H9 (cell line): ENCODE results near the gene CTSL. TPM values are rescaled to one million over a fixed set of nuclear protein-coding genes. Genes with fewer than 3 reads are reported as not detected.

Source experiments
- DNase-seq: peaks from one replicate; pipeline ENCODE4 v3.0.0-alpha.2; 2017
- H2AFZ ChIP-seq: one replicate; pipeline ENCODE4 v1.6.1; 2013; ENCODE audit warnings: mild to moderate bottlenecking, low read length, control low read depth, moderate library complexity
- H2AK5ac ChIP-seq: 2 replicates; pipeline ENCODE4 v1.6.1; 2013; ENCODE audit warnings: low read length, control low read depth, mixed read lengths; ENCODE audit not compliant: insufficient read length
- H2BK120ac ChIP-seq: one replicate; pipeline ENCODE4 v1.6.1; 2013; ENCODE audit warnings: low read depth, mild to moderate bottlenecking, low read length, control low read depth, inconsistent platforms; ENCODE audit not compliant: poor library complexity, severe bottlenecking
- H2BK12ac ChIP-seq: 2 replicates; pipeline ENCODE4 v1.6.1; 2013; ENCODE audit warnings: low read length, control low read depth, mixed read lengths, low read depth; ENCODE audit not compliant: insufficient read length
- H2BK15ac ChIP-seq: 2 replicates; pipeline ENCODE4 v1.6.1; 2013; ENCODE audit warnings: low read depth, low read length, control low read depth
- H2BK20ac ChIP-seq: one replicate; pipeline ENCODE4 v1.6.1; 2013; ENCODE audit warnings: low read depth, mild to moderate bottlenecking, low read length, control low read depth, inconsistent platforms; ENCODE audit not compliant: poor library complexity, severe bottlenecking
- H2BK5ac ChIP-seq: 2 replicates; pipeline ENCODE4 v1.6.1; 2013; ENCODE audit warnings: low read length, control low read depth, mixed read lengths; ENCODE audit not compliant: insufficient read length
- H3K14ac ChIP-seq: 2 replicates; pipeline ENCODE4 v1.6.1; 2013; ENCODE audit warnings: low read length, control low read depth; ENCODE audit not compliant: insufficient read depth
- H3K18ac ChIP-seq: 2 replicates; pipeline ENCODE4 v1.6.1; 2013; ENCODE audit warnings: low read depth, mild to moderate bottlenecking, mixed read lengths, low read length, control low read depth; ENCODE audit not compliant: insufficient read length
- H3K23ac ChIP-seq: 2 replicates; pipeline ENCODE4 v1.6.1; 2013; ENCODE audit warnings: low read length, control low read depth, mixed read lengths, low read depth; ENCODE audit not compliant: insufficient read length
- H3K23me2 ChIP-seq: 2 replicates; pipeline ENCODE4 v1.6.1; 2013; ENCODE audit warnings: low read depth, mild to moderate bottlenecking, mixed read lengths, low read length, control low read depth; ENCODE audit not compliant: insufficient read length, poor library complexity, severe bottlenecking
- H3K27ac ChIP-seq: 2 replicates; pipeline ENCODE4 v1.5.1; 2013; ENCODE audit warnings: low read length, control low read depth, mixed read lengths, low read depth; ENCODE audit not compliant: insufficient read length
- H3K27me3 ChIP-seq: 2 replicates; pipeline ENCODE4 v1.6.1; 2013; ENCODE audit warnings: low read length, control low read depth, inconsistent platforms; ENCODE audit not compliant: insufficient read depth
- H3K4ac ChIP-seq: 2 replicates; pipeline ENCODE4 v1.6.1; 2013; ENCODE audit warnings: low read depth, mild to moderate bottlenecking, control low read depth, inconsistent platforms, low read length, moderate library complexity
- H3K4me1 ChIP-seq: 2 replicates; pipeline ENCODE4 v1.6.1; 2013; ENCODE audit warnings: low read length, control low read depth, inconsistent platforms; ENCODE audit not compliant: insufficient read depth
- H3K4me2 ChIP-seq: 2 replicates; pipeline ENCODE4 v1.6.1; 2013; ENCODE audit warnings: low read length, control low read depth, mixed read lengths; ENCODE audit not compliant: insufficient read length, insufficient read depth
- H3K56ac ChIP-seq: 2 replicates; pipeline ENCODE4 v1.6.1; 2013; ENCODE audit warnings: low read depth, mild to moderate bottlenecking, mixed read lengths, low read length, control low read depth; ENCODE audit not compliant: insufficient read length
- H3K79me1 ChIP-seq: 2 replicates; pipeline ENCODE4 v1.6.1; 2013; ENCODE audit warnings: low read depth, mild to moderate bottlenecking, moderate library complexity, low read length, control low read depth, inconsistent platforms; ENCODE audit not compliant: insufficient read depth, poor library complexity, severe bottlenecking
- H3K79me2 ChIP-seq: 2 replicates; pipeline ENCODE4 v1.6.1; 2013; ENCODE audit warnings: low read length, control low read depth, inconsistent platforms; ENCODE audit not compliant: insufficient read depth
- H3K9ac ChIP-seq: 2 replicates; pipeline ENCODE4 v1.6.1; 2013; ENCODE audit warnings: low read length, control low read depth, mixed read lengths; ENCODE audit not compliant: insufficient read length; ENCODE audit errors: extremely low read depth
- H3K9me3 ChIP-seq: one replicate; pipeline ENCODE4 v1.6.1; 2013; ENCODE audit warnings: low read depth, low read length, inconsistent platforms; ENCODE audit not compliant: control insufficient read depth
- H3T11ph ChIP-seq: one replicate; pipeline ENCODE4 v1.6.1; 2013; ENCODE audit warnings: mild to moderate bottlenecking, low read length, control low read depth, inconsistent platforms
- H4K20me1 ChIP-seq: one replicate; pipeline ENCODE4 v1.6.1; 2013; ENCODE audit not compliant: control insufficient read depth, insufficient read length, insufficient read depth
- H4K5ac ChIP-seq: 2 replicates; pipeline ENCODE4 v1.6.1; 2013; ENCODE audit warnings: low read depth, mild to moderate bottlenecking, mixed read lengths, low read length, control low read depth; ENCODE audit not compliant: insufficient read length
- H4K8ac ChIP-seq: replicated peaks from 2 replicates; pipeline ENCODE4 v1.6.1; 2013; ENCODE audit warnings: low read length, control low read depth, mixed read lengths, low read depth; ENCODE audit not compliant: insufficient read length
- H4K91ac ChIP-seq: 2 replicates; pipeline ENCODE4 v1.6.1; 2013; ENCODE audit warnings: low read depth, mild to moderate bottlenecking, moderate library complexity, mixed read lengths, low read length, control low read depth; ENCODE audit not compliant: insufficient read length
- H3K27ac Mint-ChIP-seq, 3 experiments: 2 replicates in 2 of 3; 3 replicates in 1 of 3; pipeline ENCODE4 v1.8.0; 2020 to 2021; ENCODE audit warnings: mixed read lengths in 3 of 3, mild to moderate bottlenecking in 1 of 3, moderate library complexity in 1 of 3
- H3K27me3 Mint-ChIP-seq: 2 replicates; pipeline ENCODE4 v1.8.0; 2021; ENCODE audit warnings: low read depth, mild to moderate bottlenecking, moderate library complexity, mixed read lengths
- H3K36me3 Mint-ChIP-seq, 3 experiments: 2 replicates in 2 of 3; 3 replicates in 1 of 3; pipeline ENCODE4 v1.8.0; 2020 to 2021; ENCODE audit warnings: low read depth in 3 of 3, mixed read lengths in 3 of 3; ENCODE audit not compliant: insufficient read depth in 1 of 3
- H3K4me1 Mint-ChIP-seq, 2 experiments: 2 replicates each; pipeline ENCODE4 v1.8.0; 2020; ENCODE audit warnings: mixed read lengths in 2 of 2
- H3K4me3 Mint-ChIP-seq, 2 experiments: 2 replicates in 1 of 2; 3 replicates in 1 of 2; pipeline ENCODE4 v1.8.0; 2020 to 2021; ENCODE audit warnings: mild to moderate bottlenecking in 2 of 2, mixed read lengths in 2 of 2, moderate library complexity in 1 of 2
- H3K9me3 Mint-ChIP-seq, 2 experiments: 2 replicates in 1 of 2; 3 replicates in 1 of 2; pipeline ENCODE4 v1.8.0; 2020; ENCODE audit warnings: mild to moderate bottlenecking in 2 of 2, mixed read lengths in 2 of 2, moderate library complexity in 1 of 2
- CTCF ChIP-seq: fragments of 200-600 bp; sonication (generic); conservative IDR thresholded peaks from 3 replicates; pipeline ENCODE4 v1.8.0; 2021; ENCODE audit warnings: antibody characterized with exemption, mild to moderate bottlenecking
- WGBS: extraction: QIAGEN DNeasy Blood & Tissue Kit; methylation state at CpG from one replicate; pipeline ENCODE4 v1.1.7; 2013; ENCODE audit warnings: missing lambda C conversion rate, low lambda C conversion rate, mixed read lengths; ENCODE audit not compliant: insufficient read length; ENCODE audit errors: extremely low coverage; 5-methylcytosine and 5-hydroxymethylcytosine counted together
- total RNA-seq: library from RNA; stranded (reverse); gene quantifications from 2 replicates; pipeline ENCODE4 v1.2.1, GENCODE V29; 2021

The CTSL gene
- total RNA-seq, 1 experiment from 2014 or later = 28.9 TPM

- no peak overlapping the region for H3K4me3 Mint-ChIP-seq
- no peak overlapping the region for H3K23ac ChIP-seq
Measured at GRCh38 chr9:87703636-87704276, 22.2 kb upstream of the CTSL start.

More at GRCh38 chr9:87703636-87704276, 22.2 kb upstream of the CTSL start:
- no peak overlapping the region for H3K56ac ChIP-seq
- H2BK20ac ChIP-seq = no peak overlapping the region
- Mint-ChIP-seq H3K4me1 (peaks cover 4 to 5% of the 10 kb centered on the region in 2 experiments), H3K27ac (no peak overlapping the region), H3K9me3 (no peaks in the 10 kb centered on the region), H3K27me3 (no peaks in the 10 kb centered on the region), H3K36me3 (peaks cover 45 to 74% (median 64%) of the 10 kb centered on the region in 3 experiments)
- no peak for DNase-seq
- H2BK15ac ChIP-seq = no peak overlapping the region
- no peaks in the 10 kb centered on the region for H3K79me2 ChIP-seq
- H2AK5ac ChIP-seq = no peak overlapping the region
- H3K9me3 ChIP-seq = no peaks in the 10 kb centered on the region
- H3K4me2 ChIP-seq = no peak overlapping the region
- H3K9ac ChIP-seq = no peak overlapping the region
- H4K91ac ChIP-seq = no peak overlapping the region
- no peak overlapping the region for H4K5ac ChIP-seq
- H3K27me3 ChIP-seq = no peaks in the 10 kb centered on the region
- no peak overlapping the region for H2BK120ac ChIP-seq
- H2BK5ac ChIP-seq = no peak overlapping the region
- no peaks in the 10 kb centered on the region for H3K4me1 ChIP-seq
- peaks cover 2% of the 10 kb centered on the region for H4K20me1 ChIP-seq
- no peaks in the 10 kb centered on the region for H3K79me1 ChIP-seq
- whole genome bisulfite sequencing = no CpG with 5 or more reads among the region's 7 CpGs
- H3K23me2 ChIP-seq = no peaks in the 10 kb centered on the region
- no peak overlapping the region for H2BK12ac ChIP-seq
- no peak overlapping the region for H3T11ph ChIP-seq
- no peak for TF ChIP-seq CTCF
- no peak overlapping the region for H3K27ac ChIP-seq
- no peak overlapping the region for H3K14ac ChIP-seq
- H4K8ac ChIP-seq = no peak overlapping the region
- H3K18ac ChIP-seq = no peak overlapping the region
- H2AFZ ChIP-seq = no peak overlapping the region
- H3K4ac ChIP-seq = no peak overlapping the region
